NCI-H2107 (cell line): ENCODE measurements around the gene LAPTM4A.
A peak's percentile ranks its signal among the peaks of the same experiment; 100 is the strongest.
"Not testable (repeated sequence)": the region's sequence is repeated elsewhere in the genome, so short reads cannot be mapped to it uniquely, and the experiment has no call there.

Experiments used
- DNase-seq: peaks from one replicate; lab custom pipeline; 2025; lab: John Stamatoyannopoulos, UW

LAPTM4A gene

DNA sequence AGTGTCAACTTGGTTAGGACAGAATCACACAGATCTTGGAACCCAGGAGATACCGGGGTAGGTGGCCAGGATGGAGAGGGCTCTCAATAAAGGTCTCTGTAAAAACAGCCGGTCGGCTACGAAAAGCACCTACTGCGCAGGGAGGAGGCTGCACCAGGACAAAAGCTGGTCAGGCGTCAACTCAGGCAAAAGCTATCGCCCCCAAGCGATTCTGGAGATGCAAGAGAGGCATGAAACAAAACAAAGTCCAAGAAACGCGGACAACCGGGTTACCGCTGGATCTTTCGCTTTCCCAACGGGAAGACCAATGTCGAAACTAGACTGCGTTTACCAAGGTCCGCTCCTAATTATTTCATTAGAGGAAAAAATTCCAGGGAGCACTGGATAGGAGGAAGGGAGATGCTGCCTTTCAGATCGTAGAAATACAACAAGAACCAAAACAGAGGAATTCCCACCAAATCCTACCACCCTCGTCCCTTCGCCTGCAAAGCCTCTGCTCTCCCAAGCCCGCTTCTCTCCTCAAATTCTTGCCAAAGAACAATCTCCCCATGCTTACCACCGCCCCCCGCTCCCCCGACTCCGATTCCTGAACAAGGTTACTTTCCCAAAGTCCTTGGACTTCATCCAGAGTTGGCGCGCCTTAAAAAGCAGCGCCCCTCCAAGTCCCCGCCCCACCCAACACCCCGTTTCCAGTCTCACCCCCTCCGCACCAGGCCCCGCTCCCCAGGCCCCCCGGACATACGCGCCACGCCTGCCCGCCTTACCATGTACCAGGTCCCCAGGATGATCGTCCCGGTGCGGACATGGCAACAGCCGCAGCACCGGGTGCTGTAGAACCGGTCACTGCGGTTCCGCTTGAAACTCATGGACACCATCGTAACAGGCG lies 539 bp downstream of the LAPTM4A start:
- peak; percentile 8 for DNase-seq

DNA sequence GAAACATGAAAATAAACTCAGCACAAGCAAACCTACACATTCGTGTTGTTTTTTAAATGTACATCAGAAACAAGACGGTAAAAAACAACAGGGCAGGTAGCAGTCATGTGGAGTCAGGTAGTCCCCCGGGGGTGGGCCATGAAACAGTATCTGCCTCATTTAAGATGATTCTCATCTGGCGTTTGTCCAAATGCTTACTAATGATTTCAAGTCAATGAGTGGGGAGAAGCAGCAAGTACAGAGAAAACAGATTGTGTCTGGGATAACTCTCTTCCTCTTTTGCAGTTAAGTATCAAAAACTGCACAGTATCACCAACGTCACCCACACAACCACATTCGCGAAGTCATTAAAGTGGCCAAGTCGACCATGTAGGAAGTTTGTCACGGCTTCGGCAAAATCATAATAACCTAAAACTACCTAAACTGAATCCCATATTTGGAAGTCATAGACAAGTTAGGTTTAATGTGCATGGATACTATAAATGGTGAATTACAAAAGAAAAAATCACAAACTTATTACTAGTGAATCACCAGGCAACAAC lies 1.3 kb downstream of the LAPTM4A start:
- peak; percentile 45 for DNase-seq

DNA sequence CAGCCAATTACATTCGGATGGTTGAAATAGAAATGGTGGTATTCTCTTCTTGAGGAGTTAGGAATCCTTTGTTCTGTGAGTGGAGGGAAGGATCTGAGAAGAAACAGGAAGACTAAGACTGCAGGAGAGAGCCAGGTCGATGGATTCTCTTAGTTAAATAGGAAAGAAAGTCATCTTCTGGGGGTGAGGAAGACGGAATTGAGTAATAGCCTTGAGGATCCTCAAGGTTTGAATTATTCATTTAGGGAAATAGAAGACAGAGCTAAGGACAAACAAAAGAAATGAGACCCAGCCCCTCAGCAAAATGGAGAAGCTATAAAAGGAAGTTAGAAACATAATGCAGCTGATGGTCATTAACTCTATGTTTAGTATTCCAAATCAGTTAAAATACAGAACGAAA lies 1.8 kb downstream of the LAPTM4A start:
- no peak for DNase-seq

DNA sequence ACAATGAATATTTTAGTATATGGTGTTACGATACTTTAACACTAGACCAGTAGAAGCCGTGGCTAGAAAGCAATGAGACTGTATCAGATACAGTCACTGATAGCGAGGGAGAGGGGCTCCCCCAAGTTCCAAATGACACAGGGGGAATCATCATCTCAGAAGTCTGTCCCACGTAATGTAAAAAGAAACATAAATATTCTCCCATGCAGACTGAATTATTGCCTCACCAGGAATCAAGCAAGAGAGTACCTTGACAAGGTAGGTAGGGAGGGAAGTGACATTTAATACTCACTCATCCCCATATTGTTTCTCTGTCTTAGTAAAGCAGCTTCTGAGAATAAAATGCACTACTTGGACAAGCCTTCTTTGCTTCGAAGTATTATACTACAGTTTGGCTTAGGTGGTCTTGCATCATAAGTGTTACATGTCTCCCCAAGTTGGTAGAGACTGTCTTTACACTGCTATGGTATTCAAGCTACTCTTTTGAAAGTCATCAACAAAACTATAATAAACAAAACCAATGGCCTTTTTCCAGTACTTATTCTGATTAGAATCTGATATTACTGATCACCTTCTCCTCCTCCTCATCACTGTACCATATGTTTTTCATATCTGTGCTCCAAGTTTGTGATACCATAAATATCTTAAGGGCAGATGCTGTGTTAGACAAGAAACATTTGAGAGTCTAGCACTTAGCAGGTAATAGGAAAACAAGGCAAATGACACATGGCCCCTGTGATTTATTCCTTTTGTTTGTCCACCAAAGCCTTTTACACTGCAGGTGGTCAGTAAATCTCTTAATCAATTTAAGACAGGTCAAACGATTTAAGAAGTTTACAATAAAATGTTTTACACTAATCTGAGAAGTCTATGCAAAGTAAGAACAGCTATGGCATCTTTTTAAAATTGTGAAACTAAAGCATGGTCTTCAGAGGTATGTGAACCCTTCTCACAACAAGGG lies 2.7 kb downstream of the LAPTM4A start:
- DNase-seq, result no peak

DNA sequence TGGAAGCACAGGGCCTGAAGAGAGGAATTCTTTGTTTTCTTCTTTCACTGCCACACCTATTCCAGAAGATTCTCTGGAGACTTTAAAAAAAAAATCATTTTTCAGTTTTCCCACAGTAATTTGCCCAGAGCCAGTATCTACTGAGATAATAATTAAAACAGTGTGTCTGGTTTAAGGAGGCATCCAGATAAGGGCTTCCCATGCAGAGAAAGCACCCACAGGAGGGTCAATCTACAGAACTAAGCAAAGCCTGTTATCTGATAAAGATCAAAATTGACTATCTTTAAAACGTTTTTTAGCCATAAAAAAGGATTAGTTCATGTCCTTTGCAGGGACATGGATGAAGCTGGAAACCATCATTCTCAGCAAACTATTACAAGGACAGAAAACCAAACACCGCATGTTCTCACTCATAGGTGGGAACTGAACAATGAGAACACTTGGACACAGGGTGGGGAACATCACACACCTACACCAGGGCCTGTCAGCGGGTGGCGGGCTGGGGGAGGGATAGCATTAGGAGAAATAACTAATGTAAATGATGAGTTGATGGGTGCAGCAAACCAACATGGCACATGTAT lies 5.6 kb downstream of the LAPTM4A start:
- not testable (repeated sequence) for DNase-seq

DNA sequence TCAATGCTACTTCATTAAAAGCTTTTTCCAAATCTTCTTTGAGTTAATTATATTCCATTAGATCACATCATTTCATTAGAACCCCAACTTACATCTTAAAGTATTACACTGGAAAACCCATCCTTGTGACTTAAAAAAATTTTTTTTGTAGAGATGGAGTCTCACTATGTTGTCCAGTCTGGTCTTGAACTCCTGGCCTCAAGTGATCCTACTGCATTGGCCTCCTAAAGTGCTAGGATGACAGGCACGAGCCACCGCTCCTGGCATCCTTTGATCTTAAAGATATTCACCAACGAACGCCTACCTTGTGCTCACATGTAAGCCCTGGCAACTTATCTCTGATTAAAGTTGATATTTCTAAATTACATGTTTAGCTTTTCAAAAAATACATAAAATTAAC lies 6.7 kb downstream of the LAPTM4A start:
- DNase-seq, result no peak

DNA sequence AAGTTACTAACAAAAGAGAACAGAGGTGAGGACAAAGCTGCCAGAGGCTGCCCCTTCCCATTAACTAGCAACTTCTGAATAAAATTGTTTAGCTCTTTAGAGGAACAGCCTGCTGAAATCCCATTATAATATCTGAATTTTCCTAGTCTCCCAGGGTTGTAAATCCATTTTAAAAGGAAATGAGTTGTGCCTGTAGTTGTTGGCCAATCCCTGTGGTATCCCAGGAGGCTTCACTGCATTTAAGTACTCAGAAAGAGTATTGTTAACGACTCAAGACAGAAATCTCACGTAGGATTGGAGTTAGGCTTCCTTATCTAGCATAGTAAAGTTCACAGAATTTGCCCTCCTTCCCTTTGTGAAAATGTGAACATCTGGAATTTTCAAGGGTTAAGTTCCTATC lies 8.9 kb downstream of the LAPTM4A start:
- no peak for DNase-seq

DNA sequence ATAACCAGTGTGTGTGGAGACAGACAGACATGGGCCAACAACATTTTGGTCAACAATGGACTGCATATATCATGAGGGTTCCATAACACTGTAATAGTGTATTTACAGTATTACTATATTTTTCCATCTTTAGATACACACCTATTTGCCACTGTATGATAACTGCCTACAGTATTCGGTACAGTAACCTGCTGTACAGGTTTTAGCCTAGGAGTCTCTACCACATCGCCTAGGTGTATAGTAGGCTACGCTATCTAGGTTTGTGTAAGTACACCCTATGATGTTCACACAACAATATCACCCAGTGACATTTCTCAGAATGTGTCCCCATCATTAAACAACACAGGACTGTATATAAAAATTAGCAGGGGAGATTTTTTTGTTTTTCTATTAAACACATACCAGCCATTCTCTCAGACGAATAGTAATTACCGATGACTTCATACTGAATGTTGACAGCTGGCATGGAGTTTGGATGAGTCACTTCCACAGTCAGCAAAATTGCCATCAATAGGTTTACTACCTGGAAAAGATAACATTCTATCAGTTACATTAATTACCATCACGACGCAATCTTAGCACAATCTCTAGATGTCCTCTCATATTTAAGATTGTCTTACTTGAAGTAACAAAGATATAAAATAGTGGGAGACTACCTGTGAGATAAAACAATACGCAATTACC lies 10.8 kb downstream of the LAPTM4A start:
- no peak for DNase-seq

DNA sequence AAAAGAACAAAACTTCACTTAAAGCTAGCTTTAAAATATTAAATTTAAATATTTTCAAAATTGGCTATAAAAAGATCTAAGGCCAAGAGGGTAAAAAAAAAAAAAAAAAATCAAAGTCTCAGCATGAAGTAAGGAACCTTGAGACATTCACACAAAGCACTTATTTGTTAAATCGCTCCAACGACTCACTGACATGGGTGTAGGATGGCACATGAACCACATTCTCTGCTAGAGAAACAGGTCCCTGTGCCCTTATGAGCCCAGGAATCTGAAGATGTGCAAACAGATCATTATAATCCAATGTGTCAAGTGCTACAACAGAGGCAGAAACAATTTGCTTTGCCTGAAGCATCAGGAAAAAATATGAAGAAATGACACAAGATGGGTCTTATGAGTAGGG lies 13.8 kb downstream of the LAPTM4A start:
- DNase-seq, result no peak

DNA sequence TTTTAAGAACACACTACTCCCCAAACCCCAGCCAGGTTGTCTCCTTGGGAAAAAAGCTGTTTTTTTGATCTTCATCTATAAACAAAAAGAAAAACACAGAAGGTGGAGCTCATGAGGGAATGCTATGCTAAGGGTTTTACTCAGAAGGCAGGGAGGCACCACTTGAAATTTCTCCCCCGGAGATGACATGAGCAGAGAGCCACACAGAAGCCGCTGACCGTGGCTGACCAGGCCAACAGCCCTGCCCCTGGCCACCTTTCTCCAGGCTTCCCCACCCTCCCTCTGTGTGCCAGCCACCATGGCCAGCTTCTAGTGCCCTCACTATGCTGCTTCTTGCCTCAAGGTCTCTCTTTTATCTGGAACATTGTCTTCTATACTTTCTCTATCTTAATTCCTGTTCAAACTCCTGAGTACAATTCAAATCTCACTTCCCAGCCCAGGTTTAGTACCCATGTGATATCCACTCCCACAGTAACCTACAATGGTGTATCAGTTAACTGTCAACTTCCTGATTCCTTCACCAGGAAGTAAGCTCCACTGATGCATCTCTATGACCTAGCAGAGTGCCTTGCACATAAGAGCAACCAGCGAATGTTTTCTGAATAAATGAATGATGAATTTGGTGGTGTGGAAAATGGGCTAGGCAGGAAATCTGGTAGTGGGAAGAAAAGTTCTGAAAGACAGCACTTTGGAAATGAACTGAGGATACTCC lies 15.3 kb downstream of the LAPTM4A start:
- DNase-seq, result no peak

DNA sequence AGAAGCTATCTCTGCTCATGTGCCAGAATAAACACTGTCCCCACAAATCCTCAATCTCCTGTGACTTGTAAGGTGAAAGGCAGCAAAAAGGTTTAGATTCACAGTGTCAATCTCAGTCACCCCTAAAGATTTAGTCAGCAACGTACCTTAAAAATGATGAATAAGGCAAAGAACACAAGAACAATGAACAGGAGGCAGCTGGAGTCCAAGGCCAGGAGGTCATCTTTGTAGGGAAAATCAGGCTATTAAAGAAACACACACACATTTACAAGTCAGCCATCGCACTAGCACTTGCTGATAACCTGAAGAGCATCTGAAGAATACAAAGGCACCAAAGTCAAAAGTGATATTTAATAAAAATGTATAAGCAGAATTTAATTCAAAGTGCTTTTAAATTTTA lies 16.6 kb downstream of the LAPTM4A start:
- DNase-seq, result no peak

DNA sequence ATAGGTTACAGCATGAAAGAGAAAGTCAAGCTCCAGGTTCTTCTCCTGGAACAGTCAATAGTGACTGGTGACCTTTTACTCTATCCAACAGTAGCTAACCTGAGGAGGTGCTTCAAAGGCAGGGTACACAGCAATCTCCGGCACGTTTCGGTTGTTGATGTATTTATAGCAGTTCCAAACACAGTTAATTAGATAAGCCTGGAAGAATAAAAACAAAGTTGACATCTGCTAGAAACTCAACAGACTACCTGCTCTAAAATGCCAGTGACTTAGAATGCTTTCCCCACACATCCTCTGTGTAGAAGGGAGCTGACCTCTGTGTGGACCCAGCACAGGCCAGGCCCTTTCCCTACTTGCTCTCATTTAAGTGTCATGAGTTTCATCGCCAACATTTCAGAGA lies 17.2 kb downstream of the LAPTM4A start:
- no peak for DNase-seq

DNA sequence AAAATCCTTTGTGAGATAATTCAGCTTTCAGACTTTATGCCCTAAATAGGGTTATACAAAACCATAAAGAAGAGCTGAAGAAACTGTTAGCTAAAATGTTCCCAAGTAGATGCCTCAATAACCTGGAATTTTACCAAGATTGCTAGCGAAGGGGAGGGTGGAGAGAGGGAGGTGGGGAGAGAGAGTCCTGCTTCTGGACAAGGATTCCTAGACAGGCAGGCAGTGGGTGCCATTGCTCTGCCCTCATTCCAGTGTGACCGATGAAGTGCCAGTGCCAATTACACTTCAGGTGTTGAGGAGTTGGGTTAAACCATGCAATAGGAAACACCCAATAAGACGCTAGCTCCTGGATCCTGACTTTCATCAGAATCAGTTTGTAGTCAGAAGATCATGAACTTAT lies 18.1 kb downstream of the LAPTM4A start:
- DNase-seq, result no peak

DNA sequence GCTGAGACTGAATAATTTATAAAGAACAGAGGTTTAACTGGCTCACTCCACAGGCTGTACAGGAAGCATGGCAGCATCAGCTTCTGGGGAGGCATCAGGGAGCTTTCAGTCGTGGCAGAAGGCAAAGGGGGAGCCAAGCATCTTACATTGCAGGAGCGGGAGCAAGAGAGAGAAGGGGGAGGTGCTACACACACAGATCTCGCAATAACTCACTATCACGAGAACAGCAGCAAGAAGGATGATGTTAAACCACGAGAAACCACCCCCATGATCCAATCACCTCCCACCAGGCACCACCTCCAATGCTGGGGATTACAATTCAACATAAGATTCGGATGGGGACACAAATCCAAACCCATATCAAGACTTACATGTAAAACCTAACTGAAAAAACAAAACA lies 21.2 kb downstream of the LAPTM4A start:
- no peak for DNase-seq

DNA sequence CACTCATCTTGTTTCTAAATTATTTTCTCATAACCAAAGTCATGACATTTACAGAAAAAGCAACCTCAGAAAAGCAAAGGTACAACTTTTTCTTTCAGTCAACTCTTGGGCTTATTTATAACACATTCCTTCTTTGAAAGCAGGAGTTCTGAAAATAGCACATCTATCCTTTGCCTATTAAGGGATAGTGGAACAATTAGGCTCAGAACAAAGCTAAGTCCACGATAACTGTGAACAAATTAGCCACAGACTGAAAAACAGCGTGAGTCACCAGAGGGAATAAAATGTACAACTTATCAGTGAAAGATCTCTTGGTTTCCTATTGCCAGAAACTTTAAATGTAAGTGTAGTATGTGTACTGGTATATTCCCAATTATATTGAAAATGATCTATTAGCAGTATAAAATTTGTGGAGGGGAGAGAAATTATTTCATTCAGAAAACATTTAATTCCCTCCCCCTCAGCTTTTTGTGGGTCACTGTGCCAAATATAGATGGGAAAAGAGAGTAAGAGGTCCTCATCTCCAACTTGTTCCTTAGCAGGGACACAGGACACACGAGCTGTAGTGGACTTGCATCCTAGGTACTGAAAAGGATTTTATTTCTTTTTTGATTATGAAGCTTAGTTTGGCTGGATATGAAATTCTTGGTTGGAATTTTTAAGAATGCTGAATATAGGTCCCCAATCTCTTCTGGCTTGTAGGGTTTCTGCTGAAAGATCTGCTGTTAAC lies 23.6 kb downstream of the LAPTM4A start:
- DNase-seq, result no peak

DNA sequence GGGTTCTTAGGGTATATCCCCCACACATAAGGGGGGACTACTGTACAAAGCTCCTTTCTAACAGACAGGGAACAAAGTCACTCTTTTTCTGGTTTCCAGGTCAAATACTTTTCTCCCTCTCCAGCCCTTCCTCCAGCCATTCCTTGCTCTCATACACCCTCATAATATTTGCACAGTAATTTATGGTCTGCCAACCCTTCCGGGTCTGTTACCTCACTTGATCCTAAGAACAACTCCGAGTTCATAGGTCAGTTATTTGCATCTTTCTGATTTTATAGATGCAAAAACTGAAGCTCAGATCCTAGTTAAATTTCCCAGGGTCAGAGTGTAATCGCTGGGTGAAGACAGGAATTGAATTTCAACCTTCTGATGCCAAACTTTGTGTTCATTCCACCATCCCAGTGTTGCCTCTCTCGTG lies 24.2 kb downstream of the LAPTM4A start:
- no peak for DNase-seq

DNA sequence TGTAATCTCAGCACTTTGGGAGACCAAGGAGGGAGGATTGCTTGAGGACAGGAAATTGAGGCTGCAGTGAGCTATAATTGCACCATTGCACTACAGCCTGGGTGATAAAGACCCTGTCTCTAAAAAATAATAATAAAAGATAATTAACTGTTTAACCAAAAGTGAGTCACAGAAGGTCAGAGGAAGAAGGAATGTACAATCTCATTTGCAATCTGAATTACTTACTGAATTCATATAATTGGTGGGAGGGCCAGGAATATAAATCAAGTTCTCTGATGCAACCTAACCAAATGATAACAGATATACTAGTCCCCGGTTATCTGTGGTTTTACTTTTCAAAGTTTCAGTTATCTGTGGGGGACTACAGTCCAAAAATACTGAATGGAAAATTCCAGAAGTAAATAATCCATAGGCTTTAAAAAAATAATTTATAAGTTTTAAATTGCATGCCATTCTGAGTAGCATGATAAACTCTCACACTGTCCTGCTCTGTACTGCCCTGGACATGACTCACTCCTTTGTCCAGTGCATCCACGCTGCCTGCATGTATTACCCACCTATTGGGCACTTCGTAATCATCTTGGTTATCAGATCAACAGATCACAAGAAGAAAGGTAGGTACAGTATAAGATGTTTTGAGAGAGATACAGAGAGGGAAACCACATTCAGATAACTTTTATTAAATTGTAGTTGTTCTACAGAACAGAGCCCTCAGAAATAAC lies 26.2 kb downstream of the LAPTM4A start:
- DNase-seq, result no peak

DNA sequence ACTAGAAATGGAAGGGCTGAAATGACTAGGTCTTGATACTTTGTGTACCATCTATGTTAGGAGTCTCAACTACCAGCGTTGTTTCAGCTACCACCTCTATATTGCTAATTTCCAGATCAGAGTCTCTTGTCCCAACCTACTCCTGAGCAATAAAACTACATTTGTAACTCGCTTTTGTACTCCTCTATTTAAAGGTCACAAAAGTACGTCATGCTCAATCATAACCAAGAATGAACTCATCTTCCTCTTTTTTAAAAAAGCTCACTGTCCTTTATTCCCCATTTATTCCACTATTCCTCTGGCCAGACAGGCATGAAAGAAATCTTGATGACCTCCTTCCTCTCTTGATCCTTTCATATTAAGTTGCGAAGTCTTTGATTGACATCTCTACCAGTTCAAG lies 27.7 kb downstream of the LAPTM4A start:
- no peak for DNase-seq

DNA sequence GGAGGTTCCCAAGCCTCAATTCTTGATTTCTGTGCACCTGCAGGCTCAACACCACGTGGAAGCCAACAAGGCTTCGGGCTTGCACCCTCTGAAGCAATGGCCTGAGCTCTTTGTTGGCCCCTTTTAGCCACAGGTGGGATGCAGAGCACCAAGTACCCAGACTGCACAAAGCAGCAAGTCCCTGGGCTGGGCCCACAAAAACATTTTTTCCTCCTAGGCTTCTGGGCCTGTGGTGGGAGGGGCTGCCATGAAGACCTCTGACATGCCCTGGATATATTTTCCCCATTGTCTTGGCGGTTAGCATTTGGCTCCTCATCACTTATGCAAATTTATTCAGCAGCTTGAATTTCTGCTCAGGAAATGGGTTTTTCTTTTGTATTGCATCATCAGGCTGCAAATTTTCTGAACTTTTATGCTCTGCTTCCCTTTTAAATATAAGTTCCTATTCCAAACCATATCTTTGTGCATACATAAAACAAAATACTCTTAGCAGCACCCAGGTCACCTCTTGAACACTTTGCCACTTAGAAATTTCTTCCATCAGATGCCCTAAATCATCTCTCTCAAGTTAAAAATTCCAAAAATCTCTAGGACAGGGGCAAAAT lies 29.9 kb downstream of the LAPTM4A start:
- no peak for DNase-seq
